PC-3 (cell line): ENCODE data around the gene TEX264.
A peak's percentile ranks its signal among the peaks of the same experiment; 100 is the strongest.

Experiments used
- EZH2 ChIP-seq: fragments of 300-600 bp; sonication (generic); IDR thresholded peaks from one replicate; pipeline ENCODE4 v1.6.1; 2017; ENCODE audit warnings: antibody characterized with exemption, mild to moderate bottlenecking, low read length; ENCODE audit not compliant: unreplicated experiment
- EZH2phosphoT487 ChIP-seq: fragments of 300-600 bp; sonication (generic); IDR thresholded peaks from 2 replicates; pipeline ENCODE4 v1.6.1; 2018; ENCODE audit warnings: mild to moderate bottlenecking, antibody characterized with exemption, low read length, borderline replicate concordance
- TF ChIP-seq, protein P1 (sequence below): fragments of 300-600 bp; sonication (generic); conservative IDR thresholded peaks from 2 replicates; pipeline ENCODE4 v1.5.1; 2017; ENCODE audit warnings: antibody characterized with exemption, low read depth, mild to moderate bottlenecking, low read length

DNA sequence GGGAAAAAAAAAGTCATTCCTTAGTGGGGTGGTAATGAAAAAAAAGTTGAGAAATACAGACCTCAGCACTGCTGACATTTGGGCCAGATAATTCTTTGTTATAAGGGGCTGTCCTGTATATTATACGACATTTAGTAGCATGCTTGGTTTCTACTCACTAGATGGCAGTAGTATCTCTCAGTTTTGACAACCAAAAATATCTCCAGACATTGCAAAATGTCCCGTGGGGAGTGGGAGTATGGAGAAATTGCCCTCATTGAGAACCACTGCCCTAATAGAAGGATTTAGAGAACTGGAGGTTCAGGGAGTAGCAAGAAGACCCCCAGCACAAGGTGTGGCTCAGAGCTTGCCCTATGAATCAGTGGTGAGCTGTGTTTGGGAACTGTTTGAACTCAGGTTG lies 28.6 kb upstream of the TEX264 start:
- TF ChIP-seq, protein P1, sequence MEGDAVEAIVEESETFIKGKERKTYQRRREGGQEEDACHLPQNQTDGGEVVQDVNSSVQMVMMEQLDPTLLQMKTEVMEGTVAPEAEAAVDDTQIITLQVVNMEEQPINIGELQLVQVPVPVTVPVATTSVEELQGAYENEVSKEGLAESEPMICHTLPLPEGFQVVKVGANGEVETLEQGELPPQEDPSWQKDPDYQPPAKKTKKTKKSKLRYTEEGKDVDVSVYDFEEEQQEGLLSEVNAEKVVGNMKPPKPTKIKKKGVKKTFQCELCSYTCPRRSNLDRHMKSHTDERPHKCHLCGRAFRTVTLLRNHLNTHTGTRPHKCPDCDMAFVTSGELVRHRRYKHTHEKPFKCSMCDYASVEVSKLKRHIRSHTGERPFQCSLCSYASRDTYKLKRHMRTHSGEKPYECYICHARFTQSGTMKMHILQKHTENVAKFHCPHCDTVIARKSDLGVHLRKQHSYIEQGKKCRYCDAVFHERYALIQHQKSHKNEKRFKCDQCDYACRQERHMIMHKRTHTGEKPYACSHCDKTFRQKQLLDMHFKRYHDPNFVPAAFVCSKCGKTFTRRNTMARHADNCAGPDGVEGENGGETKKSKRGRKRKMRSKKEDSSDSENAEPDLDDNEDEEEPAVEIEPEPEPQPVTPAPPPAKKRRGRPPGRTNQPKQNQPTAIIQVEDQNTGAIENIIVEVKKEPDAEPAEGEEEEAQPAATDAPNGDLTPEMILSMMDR = peak; percentile 67
- no peak for TF ChIP-seq EZH2phosphoT487
- no peak for TF ChIP-seq EZH2
